Glomerular endothelial cell (primary cell): Measurements from ENCODE around the gene ARHGEF11. TPM values are rescaled to one million over a fixed set of nuclear protein-coding genes. Genes with fewer than 3 reads are reported as not detected.
"Not testable (repeated sequence)": the region's sequence is repeated elsewhere in the genome, so short reads cannot be mapped to it uniquely, and the experiment has no call there.

Source experiments
- DNase-seq: peaks from one replicate; pipeline ENCODE4 v3.0.0-alpha.2; 2011; ENCODE audit warnings: low read depth, low spot score; ENCODE audit errors: extremely low read depth
- total RNA-seq: library from RNA; depleted of rRNA; stranded (reverse); fragments of >200 nt; gene quantifications from 2 replicates; pipeline ENCODE4 v1.2.3, GENCODE V29; 2015

The ARHGEF11 gene, protein sequence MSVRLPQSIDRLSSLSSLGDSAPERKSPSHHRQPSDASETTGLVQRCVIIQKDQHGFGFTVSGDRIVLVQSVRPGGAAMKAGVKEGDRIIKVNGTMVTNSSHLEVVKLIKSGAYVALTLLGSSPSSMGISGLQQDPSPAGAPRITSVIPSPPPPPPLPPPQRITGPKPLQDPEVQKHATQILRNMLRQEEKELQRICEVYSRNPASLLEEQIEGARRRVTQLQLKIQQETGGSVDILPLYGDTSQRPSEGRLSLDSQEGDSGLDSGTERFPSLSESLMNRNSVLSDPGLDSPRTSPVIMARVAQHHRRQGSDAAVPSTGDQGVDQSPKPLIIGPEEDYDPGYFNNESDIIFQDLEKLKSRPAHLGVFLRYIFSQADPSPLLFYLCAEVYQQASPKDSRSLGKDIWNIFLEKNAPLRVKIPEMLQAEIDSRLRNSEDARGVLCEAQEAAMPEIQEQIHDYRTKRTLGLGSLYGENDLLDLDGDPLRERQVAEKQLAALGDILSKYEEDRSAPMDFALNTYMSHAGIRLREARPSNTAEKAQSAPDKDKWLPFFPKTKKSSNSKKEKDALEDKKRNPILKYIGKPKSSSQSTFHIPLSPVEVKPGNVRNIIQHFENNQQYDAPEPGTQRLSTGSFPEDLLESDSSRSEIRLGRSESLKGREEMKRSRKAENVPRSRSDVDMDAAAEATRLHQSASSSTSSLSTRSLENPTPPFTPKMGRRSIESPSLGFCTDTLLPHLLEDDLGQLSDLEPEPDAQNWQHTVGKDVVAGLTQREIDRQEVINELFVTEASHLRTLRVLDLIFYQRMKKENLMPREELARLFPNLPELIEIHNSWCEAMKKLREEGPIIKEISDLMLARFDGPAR (N-terminal part only)
- 16.3 and 28.2 TPM in 2 replicates for total RNA-seq

- no peak for DNase-seq
These were observed at the start of gene ARHGEF11 for GRCh38 chr1:157045250-157046218. TSS of gene ARHGEF11 (minus strand) at chr1:157045742. CDS start at chr1:157044330, 1,412 bp downstream.

GRCh38 chr1:157095091-157095490 is 49.5 kb upstream of the ARHGEF11 start:
- DNase-seq: no peak

DNA sequence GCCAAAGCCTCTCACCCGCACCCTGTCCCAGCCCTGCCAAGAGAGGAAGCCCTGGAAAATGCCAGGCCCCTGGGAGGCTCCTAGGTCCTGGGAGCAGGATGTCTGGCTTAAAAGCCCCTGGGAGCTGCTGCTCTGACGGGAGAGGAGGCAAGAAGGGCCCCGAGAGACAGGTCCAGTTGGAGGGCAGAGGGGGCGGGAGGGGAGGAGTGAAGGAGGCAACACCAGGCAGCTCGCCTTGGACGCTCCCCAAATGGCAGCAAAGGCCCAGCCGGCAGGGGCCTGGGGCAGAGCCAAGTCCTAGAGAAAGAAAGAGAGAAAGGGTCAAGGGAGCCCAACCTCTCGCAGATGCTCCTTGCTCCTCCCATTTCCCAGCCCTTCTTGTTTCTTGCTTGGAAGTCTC is 47.3 kb upstream of the ARHGEF11 start:
- no peak for DNase-seq

DNA sequence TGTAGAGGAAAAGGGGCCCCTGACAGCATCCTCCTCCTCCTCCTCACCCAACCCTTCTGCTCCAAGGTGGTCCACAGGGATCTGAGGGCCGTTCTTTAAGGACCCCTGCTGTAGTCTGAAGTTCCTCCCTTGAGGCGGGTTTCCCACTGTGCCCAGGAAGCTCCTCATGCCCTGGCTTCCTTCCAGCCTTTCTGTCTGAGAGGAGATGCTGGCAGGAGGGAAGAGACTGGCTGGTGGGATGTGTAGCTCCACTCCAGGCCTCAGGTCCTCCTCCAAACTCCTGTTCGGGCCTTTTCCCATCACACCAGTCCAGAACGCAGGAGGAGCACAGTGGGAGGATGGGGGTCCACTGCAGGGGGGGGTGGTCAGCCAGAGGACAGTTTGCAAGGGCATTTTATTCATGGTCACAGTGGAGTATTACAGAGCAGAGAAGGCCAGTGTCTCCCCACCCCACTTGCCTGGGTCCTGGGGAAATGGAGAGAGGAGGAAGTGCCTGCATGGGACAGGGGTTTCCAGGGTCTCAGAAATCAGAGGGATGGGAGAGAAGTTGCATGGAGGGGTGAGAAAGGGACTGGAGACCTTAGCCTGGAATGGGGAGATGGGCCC is 46.2 kb upstream of the ARHGEF11 start:
- DNase-seq: no peak

GRCh38 chr1:157091186-157091585 is 45.6 kb upstream of the ARHGEF11 start:
- no peak for DNase-seq

DNA sequence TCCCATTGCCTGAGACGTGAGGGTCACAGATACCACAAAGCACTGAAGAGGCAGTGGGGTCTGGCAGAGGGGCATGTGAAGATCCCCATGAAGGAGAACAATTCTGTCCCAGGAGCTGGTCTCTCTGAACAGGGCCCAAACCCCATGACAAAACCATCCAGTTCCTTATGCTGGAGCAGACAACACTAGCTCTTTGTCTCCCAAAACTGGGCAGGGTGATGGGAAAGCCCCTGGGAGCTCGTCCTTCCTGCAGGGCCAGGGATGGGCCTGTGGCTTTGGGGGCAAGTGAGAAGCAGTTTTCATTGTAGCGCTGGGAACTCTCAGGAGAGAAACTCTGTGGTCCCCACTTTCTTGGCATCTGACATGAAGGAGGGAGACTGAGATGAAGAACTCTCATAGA is 45.2 kb upstream of the ARHGEF11 start:
- DNase-seq: no peak

GRCh38 chr1:157090196-157090647 is 44.7 kb upstream of the ARHGEF11 start:
- peak; percentile 29 for DNase-seq

GRCh38 chr1:157089789-157090188 is 44.2 kb upstream of the ARHGEF11 start:
- no peak for DNase-seq

DNA sequence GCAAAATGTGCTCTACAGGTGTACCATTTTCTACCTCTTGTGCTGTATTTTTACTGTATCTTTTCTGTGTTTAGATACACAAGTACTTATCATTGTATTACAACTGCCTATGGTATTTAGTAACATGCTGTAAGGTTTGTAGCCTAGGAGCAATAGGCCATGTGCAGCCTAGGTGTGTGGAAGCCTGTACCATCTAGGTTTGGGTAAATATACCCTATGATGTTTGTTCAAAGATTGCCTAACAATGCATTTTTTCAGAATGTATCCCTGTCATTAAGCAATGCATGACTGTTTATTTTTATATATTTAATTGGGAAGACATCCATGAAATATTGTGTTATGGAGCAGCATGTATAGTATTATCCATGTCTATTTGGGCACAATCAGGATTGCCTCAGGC is 43.1 kb upstream of the ARHGEF11 start:
- no peak for DNase-seq

DNA sequence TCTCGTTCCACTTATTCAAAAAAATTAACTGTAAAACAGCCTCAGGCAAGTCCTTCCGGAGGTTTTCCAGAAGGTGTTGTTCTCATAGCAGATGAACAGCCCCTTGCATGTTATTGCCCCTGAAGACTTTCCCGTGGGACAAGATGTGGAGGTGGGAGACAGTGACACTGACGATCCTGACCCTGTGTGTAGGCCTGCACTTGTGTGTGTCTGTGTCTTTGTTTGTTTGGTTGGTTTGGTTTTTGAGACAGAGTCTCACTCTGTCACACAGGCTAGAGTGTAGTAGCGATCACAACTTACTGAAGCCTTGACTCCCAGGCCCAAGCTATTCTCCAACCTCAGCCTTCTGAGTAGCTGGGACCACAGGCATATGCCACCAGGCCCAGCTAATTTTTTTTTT is 41.5 kb upstream of the ARHGEF11 start:
- no peak for DNase-seq

DNA sequence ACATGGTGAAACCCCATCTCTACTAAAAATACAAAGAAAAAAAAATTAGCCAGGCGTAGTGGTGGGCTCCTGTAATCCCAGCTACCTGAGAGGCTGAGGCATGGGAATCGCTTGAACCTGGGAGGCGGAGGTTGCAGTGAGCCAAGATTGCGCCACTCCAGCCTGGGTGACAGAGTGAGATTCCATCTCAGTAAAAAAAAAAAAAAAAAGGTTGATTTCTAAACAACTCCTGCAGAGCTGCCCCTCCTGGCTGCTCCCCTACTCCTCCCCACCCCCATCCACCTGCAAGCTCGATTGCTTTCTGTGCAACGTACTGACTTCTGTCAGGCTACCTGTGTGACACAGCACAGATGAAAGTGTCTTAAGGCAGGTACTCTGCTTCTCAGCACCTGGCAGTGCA is 40.8 kb upstream of the ARHGEF11 start:
- DNase-seq: no peak

- no peak for DNase-seq
These were observed 39.9 kb upstream of the ARHGEF11 start for GRCh38 chr1:157085421-157085820.

DNA sequence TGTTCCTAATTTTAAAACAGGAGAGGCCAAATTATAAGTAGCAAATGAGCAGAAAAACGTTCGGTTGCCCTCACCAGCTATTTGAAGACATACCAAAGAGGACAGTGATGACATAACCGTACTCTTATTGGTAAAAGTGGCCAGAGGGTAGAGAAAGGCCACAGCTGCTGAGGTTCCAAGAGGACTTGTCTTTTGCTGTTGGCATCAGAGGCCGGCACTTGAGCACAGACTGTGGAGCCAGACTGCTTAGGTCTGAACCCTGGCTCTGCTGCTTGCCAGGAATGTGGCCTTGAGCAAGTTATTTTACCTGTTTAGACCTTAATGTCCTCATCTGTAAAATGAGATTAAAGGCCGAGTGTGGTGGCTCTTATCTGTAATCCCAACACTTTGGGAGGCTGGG is 39.2 kb upstream of the ARHGEF11 start:
- no peak for DNase-seq

- DNase-seq: no peak
These were observed 36.2 kb upstream of the ARHGEF11 start for GRCh38 chr1:157081707-157082106.

DNA sequence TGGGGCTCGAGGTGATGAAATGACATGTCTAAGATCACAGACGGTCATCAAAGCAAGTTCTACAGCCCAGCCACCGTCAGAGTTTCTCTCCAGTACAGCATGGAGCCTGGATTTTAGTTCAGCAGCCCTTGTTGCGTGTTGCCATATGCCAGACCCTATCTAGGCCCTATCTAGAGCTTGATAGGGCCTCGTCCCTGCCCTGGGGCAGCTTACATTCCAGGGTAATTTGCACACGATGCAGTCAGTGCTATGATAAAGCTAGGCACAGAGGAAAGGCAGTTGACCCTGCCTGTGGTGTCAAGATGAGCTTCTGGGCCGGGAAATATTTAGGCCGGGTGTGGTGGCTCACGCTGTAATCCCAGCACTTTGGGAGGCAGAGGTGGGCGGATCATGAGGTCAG is 35.2 kb upstream of the ARHGEF11 start:
- DNase-seq: no peak

DNA sequence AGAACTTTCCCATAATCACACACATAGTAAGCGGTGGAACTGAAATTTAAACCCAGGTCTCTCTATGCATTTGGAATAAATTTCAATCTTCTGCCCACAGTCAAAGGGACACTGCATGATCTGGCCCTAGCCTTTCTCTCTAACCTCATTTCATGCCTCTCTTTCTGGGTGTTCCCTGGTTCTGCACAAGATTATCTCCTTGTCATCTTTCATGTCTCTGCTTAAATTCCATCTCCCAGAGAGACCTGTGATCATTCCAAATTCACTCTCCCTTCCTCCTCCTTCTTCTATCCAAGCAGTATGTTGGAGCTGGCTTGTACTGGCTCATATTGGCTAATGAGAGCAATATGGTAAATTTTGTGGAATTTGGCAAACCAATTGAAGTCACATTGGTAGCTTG is 31.9 kb upstream of the ARHGEF11 start:
- DNase-seq: no peak

- DNase-seq: peak; percentile 22
These were observed 28.6 kb upstream of the ARHGEF11 start for GRCh38 chr1:157073944-157074685.

DNA sequence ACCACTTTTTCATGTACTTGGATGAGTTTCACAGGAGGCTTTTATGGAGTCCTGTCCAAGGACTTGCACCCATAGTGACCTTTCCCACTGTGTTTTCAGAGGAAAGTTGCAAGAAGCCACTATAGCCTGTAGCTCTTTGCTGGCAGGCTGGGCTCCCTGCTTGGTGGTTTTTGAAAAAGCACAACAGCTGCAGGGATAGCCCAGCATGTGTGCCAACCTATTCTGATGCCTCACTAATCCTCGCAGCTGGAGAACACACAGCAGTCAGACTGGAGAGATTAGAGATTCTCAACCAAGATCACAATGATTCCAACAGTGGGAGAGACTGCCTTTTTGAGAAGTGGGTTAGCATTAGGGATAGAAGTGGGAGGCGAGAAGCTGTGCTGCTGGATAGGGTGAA is 24.1 kb upstream of the ARHGEF11 start:
- DNase-seq: no peak

GRCh38 chr1:157059241-157059640 is 13.7 kb upstream of the ARHGEF11 start:
- not testable (repeated sequence) for DNase-seq
